Middle frontal gyrus (tissue), 1 donor: Measurements from ENCODE around the gene ADAMTS12.

Source experiments
- DNase-seq: peaks from one replicate; pipeline ENCODE4 v3.0.0-alpha.2; 2015; ENCODE audit warnings: low spot score; ENCODE audit errors: extremely low spot score

ADAMTS12 gene

DNA sequence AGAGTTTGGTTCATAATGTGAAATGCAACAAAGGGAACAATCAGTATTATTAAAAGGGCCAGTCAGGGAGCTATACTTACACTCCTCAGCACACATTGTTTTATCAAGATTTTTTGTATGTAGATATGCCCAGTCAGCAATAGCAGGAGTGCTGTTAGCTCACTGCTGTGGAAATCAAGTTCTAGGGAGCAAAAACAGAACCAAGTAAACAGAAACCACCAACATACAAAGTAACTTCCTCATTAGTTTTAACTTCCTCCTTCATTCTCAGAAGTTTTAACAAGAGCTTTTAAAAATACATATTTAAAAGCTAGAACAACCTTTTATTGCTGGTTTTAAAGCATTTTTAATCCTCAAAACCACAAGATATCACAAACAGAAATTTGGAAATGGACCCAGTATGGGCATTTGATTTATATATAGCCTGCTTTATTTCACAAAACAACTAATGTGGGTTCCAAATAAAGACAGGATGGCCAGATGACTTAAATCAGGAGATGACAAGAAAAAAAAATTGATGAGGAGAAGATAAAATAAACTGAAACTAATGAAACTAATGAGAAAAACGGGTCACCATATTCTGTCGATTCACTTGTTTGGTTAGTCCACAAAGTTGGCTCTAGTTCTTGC, 178.5 kb downstream of the ADAMTS12 start:
- no peak for DNase-seq

DNA sequence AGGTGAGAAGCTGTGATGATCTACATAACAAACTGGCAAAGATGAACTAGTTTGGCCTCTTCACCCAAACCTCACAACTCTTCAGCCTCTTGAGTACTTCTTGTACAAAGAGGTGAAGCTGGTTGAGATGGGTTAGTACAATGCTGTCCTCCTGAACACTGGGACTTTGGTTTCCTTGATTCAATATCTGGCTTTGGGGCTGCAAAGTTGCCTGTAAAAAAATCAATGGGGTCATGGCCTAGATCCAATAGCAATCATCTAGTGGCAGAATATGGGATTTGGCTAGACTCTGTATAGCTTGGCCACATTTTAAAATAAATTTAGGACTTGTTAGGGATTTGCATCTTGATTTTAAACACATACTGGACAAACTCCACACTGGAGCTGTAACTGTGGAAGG, 179.1 kb downstream of the ADAMTS12 start:
- no peak for DNase-seq

DNA sequence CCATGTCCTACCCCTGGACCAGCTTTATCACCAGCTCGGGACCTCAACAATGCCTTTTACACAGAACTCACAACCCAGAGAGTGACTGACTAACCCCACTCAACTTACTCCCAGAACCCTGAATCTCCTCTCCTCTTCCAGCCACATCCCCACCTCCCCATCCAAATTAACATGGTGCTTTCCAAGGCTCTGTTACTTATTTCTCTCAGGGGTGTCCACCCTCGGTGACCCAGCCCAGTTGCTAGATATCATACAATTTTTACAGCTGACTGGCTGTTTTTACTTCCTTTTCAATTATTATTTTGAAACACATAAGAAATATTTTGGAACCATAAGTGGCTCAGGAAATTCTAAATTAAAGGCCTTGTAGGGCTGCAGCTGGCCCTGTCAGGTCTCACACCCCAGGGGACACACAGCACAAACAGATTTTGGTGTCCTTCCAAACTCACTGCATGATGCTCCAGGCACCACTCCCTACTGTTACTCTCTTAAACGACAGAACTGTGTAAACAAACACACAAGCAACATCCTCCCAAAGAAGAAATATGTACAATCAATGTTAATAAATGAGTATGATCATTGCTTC, 180.6 kb downstream of the ADAMTS12 start:
- no peak for DNase-seq

DNA sequence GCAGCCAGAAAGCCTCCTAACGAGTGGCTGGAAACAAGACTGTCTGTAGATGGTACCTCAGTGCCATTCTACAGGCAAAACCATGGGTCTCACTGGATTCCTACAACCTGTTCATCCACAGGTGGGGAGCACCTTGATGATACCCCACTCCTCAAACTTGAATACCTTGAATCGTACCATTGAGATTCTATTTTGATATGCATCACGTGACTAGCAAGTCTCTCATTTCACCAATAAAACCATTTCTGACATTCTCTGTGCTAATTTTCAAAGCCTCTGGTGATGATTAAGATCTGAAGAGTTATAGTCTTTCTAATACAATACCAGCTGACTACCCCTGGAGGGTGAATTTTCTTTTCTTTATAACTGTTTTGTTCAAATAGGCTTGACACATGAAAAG, 188.9 kb downstream of the ADAMTS12 start:
- no peak for DNase-seq

DNA sequence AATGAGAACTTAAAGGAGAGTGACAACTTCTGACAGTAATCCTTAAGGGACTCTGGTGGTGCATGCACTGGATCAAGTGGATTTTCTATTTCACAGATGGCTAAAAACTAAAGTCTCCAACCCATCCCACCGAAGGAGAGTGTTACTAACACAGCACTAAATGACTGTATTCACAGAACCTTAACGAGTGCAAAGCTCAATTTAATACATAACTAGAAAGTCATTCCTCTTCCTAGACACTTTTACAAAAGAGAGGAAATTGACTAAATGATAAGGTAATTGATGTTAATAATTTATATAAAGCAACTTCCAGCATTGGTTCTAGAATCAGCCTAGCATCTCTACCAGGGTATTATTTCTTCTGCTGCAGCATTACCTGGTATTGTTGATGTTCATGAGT, 189.8 kb downstream of the ADAMTS12 start:
- DNase-seq = no peak

DNA sequence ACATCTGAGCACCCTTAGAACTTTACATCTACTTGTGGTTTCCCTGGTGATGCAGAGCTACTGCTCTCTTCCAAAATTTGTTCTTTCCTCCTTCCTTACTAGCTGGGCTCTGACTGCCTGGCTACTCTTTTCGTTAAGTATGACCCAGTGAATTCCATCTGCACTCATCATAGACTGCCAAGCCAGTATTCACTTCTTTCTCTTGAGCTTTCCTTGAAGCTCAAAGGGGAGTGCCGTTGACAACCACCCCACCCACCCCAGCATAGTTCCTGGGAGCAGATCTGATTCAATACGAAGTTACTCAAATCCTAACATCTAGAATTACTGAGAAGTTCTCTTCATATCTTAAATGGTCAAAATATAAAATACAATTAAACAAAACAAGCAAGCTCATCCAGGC, 190.5 kb downstream of the ADAMTS12 start:
- no peak for DNase-seq

DNA sequence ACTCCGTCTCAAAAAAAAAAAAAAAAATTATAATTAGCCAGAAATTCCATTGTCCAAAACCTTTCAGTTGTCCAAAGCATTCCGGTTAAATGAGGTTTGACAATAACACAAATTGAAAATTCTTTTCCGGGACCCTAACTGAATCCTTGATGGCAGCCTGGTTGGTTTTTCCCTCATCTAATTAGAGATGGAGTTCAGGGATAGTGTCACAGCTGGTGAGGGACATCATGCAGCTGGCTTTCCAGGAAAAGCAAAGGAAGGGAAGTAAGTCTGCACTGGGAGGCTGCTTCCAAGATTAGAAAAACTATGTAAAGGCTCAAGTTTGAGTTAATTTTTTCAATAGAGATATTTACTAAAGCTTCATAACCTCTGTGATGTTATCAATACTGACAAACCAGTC, 195.4 kb downstream of the ADAMTS12 start:
- DNase-seq = no peak

DNA sequence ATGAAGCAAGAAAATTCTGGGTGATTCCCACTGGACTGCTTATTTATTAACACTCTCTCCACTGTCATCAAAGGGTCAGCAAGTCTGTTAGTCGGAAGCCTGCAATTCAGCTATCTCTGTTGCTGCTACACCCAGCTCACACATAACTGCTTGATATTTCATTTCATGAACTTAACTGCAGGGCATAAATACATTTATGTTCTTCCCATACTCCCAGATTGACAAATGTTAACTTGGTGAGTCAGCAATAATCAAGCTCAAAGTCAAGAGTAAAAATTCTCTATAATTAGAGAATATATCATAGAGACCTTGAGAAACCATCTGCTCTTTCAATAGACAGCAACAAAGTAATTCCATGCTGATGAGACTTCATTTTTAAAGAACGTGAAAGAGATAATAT, 198.8 kb downstream of the ADAMTS12 start:
- no peak for DNase-seq

DNA sequence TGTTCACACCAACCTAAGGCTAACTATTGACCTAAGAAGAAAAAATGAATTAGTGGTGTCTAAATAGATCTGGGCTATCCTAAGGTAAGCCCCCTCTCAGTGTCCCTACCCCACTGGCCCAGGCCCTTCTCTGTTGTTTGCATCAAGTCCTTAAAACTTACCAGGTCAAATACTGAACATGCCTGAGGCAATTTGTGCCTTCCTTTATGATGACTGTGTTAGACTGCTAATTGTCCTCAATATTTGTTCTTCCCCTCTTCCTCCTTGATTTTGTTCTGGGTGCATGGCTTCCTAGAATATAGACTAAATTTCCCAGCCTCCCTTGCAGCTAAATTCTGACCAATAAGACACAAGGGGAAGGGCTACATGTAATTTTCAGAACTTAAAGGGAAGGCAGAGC, 199.9 kb downstream of the ADAMTS12 start:
- DNase-seq = no peak

DNA sequence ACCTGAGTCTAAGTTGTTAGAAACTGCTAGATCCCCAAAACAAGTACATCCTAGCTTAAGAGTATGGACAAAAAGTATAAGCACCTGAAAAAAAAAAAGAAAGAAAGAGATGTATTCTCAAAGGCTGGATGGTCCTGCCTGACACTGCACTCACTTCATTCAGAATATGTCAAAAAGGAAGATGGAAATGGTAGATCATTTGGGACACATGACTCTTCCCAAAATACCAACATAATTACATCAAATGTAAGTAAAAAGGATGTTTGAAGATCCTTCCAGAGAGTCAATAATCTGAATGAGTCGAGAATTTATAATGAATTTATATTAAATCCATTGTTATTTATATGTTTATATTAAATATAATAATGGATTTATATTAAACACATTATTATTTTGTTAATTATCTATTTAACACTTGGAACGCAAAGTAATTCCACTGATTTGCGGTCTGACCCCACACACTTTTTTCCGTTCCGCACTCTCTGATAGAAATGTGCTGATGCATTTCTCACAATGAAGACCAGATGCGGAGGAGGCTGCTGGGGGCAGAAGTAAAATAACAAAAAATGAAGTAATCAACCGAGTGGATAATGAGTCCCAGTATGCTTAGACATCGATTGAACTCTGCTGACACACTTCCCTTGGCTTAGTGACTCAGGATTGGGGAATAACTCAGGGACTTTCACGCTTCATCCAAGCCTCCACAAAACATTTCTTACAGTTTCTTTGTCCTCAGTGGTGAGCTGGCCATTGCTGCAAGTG, 201.2 kb downstream of the ADAMTS12 start:
- no peak for DNase-seq

DNA sequence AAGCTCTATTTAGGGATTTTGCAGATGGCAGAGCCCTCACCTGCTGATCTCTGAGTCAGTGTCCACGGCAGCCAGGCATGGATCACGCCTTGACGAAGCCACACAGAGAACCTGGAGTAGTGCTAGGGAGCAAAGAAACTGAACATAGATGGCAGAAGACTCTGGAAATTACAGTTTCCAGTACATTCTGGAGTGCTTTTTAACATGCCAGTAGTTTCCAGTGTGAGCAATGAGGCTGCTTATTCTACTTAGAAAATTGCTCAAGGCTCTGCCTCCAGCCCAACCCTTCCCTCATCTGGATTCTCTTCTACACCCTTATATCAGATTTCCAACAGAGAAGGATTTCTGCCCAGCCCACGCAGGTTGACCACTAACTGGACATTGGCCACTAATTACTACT, 203.3 kb downstream of the ADAMTS12 start:
- no peak for DNase-seq

DNA sequence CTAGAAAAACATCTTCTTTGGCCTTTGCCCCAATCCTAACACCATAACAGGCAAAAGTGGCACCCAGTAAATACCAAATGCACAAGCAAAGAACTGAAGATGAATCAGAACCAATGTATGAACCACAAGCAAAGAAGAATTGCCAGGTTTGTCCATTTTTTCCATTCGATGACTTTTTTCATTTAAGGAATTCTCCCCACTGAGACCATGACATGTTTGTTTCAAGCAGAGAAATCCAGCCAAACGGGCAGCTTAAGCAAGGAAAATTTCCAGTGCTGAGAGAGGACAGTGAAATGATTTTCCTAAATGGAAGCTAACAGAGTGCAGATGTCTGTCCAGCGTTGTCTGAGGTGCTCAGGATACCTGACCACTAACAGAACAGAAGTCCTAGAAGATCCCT, 203.7 kb downstream of the ADAMTS12 start:
- DNase-seq = no peak

DNA sequence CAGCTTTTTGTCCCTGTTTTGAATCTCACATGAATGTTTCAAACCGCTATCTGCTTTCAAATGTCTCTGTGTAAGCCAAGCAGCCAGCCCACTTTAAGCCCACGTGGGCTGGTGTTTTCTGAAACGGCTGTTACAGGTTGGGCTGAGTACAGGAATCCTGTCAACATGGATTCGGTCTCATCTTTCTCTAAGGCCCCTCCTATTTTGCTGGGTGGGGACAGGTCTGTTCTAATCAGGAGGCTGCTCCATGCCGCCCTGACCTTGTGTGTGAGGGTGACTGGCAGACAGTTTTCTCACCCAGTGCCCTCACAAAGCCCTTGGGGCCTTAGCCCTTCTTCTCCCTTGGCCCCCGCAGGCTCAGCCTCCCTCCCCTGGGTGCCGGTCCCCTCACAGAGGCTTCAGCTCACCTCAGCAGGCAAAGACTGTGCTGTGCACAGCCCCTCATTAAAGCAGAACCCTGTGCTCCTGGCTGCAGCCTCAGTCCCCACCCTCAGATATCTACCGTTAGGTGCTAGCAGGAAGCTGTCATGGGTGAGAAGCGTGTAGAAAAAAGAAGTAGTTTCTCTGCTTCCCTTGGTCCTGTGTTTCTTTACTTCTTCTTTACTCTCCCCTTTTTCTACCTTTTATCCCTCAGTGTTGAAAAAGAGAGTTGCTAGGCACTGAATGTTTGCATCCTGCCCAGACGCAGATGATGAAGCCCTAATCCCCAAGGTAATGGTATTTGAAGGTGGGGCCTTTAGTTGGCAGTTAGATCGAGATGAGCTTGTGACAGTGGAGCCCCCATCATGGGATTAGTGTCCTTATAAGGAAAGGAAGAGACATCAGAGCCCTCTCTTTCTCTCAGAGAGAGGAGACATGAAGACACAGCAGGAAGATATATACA, 205.7 kb downstream of the ADAMTS12 start:
- DNase-seq = no peak

DNA sequence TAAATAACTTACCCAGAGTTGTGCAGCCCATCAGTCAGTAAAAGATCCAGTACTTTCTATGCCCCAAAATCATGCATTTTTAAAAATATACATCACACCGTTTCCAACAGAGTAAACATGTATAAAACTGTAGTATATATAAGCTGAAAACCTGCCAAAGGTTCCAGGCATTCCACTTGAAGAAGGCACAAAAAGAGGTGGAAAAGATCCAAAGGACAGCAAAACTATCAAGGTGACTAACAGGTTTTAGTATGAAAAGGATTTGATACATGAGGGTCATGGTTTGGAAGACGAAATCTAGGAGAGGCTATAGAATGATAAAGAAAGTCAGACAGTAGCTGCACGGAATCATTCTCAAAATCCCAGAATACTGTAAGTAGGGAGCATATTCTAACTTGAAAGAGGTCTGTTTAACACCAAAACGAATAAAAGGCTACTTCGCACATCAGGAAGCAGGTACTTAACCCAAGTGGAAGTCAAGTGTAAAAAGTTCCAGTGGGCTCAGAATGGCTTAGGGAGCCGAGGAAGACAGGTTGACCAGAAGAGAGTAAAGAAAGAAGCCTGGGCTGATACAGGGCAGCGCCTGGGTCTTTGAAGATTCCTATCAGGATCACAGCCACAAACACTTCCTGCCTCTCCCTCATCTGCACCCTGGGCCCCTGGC, 207.2 kb downstream of the ADAMTS12 start:
- no peak for DNase-seq

DNA sequence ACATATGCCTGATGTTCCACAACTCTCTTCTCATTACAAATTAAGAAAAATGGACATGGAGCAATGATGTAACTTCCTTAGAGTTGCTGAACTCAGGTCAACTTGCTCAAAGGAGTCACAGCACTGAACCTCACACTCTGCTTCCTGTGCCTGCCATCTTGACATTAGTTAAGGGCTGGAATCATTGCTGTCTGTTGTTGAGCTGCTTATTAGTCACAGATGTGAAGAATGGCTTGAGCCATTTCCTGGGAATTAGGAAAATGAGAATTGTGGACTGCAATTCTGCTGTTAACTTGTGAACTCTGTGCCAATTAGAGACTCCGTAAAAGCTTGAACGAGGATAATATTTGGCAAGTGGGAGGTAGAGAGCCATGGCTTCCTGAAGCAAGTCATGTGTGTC, 212.0 kb downstream of the ADAMTS12 start:
- no peak for DNase-seq

DNA sequence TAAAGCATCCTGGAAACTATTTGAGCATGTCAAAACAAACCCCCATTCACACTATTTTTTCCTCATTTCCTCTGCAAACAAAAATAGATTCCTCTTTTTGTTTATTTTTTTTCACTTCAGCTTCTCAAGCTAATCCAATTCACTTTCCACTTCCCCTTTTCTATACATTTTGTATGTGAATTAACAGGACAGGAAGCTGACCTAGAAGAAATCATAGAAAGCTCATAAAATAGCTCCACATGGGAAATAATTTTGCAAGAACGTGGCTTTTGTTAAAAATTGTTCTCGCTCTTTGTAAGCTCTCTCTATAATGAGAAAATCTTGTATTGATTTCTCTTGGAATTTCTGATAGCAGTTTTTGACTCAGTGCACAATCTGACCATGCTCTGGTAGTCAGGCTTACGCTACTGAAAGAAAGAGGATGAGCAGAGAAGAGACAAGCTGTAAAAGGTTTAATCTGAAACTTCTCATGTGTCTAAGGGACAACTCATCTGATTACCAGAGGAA, 215.8 kb downstream of the ADAMTS12 start:
- no peak for DNase-seq

DNA sequence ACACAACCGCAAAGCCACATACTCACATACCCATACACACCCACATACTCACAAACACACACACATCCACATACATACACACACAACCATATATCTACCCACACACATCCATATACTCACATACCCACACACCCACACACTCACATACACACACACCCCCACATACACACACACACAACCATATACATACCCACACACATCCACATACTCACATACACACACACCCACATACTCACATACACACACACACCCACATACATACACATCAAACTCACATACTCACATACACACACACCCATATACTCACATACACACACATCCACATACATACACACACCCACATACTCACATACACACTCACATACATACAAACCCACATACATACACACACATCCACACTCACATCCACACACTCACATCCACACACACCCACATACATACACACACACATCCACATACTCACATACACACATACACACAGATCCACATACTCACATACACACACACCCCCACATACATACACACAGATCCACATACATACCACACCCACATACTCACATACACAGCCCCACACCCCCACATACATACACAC, 220.0 kb downstream of the ADAMTS12 start:
- no peak for DNase-seq

DNA sequence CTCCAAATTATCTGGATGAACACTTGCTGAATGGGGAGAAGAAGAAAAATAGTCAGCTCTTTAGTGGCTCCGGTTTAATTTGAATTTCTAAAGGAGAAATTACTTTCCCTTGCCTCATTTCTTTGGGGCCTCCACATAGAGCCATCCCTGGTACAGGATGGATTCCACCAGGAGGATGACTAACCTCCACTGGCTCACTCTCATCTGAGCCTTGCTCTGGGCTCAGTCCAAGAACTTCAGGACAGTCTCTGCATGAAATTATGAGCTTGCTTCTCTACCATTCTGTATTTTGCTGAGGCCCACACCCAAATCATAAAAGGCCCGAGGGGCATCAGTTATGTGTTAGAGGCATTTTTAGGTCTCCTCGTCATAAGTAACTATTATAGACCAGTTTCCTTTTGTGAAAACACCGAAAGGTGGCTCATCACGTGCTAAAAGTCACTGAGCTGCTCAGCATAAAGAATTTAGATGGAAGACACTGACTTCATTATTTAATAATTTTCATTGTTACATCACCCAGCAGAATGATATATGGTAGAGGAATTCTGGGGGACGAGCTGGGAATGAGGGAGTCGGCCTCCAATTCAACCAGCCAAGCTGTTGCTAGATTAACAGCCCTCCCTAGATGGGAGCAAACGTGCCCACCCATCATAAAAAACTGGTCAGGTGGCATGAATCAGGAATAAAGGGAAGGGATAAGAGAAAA, 228.9 kb downstream of the ADAMTS12 start:
- DNase-seq = no peak

DNA sequence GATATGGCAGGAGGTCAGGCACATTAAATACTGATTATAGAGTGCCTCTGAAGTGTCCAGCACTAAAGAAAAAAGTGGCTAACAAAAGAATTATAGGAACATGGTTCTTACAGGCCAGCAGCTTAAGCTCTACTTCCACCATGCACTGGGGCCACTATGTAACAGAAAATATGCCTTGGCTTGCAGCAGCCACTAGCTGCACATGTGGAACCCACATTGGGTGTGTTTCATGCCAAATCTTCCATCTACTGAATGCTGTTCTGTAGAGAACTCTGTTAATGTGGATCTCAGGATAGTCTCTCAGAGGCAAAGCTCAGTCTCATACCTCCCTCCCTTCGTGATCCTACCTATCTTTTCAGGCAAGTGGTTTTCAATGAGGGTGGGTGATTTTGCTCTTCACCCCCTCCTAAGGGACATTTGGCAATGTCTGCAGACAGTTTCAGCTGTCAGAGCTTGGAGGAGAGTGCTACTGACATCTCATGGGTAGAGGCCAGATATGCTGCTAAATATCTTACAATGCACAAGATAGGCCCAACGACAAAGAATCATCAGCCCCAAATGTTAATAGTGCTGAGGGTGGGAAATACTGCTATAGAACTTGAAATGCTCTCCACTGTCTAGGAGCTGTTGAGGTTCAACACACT, 232.1 kb downstream of the ADAMTS12 start:
- DNase-seq = no peak
